ENCODE data around the gene TSSK1B.
"Not testable (repeated sequence)": the region's sequence is repeated elsewhere in the genome, so short reads cannot be mapped to it uniquely, and the experiment has no call there.

The TSSK1B gene

GRCh38 chr5:113397986-113398385 lies 36.8 kb downstream of the TSSK1B start:
- DNase-seq (ENCODE audit: low read depth) = not testable (repeated sequence)

DNA sequence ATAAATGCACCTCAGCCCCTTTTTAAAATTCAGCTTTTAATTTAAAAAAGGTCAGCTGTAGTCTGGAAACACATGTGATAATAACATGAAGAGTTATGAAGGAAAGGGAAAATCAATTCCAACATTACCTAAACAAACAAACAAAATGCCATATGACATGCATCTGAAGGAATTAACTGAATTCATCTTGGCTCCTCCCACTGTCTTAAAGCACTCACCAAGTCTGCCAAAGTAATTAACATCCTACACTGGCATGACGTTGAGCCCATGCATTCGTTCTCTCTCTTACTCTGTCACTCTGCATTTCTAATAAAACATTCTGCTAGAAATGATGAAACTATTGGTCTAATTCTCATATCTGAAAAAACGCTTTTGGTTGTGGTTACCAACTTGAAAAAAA lies 37.7 kb downstream of the TSSK1B start:
- no peak for DNase-seq (ENCODE audit: low read depth)

DNA sequence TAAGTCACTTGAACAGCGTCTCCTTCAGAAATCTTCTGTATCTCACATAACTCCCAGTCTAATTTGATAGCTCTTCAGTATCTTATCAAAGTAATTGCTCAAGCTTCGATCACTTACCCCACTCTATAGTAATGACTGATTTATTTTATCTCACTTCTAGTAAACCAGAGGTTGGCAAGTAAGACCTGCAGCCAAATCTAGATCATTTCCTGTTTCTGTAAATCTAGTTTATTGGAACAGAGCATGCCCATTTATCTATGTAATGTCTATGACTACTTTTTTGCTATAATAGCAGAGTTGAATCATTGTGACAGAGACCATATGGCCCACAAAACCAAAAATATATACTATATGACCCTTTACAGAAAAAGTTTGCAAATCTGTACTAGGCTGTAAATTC lies 40.1 kb downstream of the TSSK1B start:
- DNase-seq (ENCODE audit: low read depth) = no peak

DNA sequence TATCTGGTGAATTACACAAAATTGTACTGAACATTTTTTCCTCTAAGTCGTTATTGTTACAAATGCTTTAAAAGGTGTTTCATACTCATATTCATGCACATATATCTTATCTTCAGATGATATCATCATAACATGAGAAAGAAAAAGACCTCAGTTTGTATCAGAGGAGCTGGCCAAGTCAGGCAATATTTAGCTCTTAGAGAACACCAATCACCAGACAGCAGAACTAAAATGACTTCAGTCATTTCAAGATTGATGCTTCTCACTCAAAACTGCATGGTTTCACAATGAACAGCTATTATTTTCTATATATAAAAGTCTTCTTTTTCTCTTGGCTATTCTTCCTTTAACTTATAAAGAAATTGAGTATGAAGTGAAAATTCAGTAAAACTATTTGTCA lies 44.6 kb downstream of the TSSK1B start:
- DNase-seq (ENCODE audit: low read depth) = no peak

GRCh38 chr5:113389116-113389515 lies 45.7 kb downstream of the TSSK1B start:
- DNase-seq (ENCODE audit: low read depth) = no peak

DNA sequence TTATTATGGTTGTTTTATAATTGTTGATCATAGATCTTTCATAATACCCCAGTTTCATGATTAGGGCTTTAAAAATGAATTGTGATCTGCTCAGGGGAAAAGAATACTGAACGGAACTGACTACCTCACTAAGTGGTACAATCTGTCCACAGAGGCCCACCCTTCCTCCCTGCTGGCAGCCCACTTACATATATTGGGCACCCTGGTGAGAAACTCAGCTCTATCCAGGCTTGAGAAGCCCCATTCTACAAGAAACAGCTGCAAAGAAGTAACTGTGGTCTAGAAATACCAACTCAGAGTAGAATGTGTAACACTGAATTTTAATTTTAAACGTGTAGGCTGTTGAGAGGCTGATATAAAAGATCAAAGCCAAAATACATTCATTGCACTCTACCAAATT lies 46.9 kb downstream of the TSSK1B start:
- DNase-seq (ENCODE audit: low read depth) = no peak

- DNase-seq (ENCODE audit: low read depth) = no peak
These were observed 50.0 kb downstream of the TSSK1B start for GRCh38 chr5:113384782-113385285.

GRCh38 chr5:113382731-113383130 lies 52.1 kb downstream of the TSSK1B start:
- DNase-seq (ENCODE audit: low read depth) = no peak
